ENCODE results near the gene ZSCAN1.

DNA sequence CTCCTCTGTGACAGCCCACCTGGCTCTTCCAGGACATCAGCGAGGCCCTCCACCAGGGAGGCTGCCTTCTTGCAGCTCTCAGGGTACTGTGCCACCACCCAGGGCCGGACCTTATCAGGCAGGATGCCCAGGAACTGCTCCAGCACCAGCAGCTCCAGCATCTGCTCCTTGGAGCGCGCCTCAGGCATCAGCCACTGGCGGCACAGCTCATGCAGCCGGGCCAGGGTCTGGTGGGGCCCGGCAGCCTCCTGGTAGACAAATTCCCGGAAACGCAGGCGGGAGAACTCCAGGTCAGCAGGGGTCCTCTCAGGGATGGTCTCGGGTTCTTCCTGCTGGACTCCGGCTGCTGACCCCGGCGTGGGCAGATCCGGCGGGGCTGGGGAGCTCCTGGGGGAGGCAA, 56.0 kb downstream of the ZSCAN1 start:
- TF ChIP-seq, protein P1, sequence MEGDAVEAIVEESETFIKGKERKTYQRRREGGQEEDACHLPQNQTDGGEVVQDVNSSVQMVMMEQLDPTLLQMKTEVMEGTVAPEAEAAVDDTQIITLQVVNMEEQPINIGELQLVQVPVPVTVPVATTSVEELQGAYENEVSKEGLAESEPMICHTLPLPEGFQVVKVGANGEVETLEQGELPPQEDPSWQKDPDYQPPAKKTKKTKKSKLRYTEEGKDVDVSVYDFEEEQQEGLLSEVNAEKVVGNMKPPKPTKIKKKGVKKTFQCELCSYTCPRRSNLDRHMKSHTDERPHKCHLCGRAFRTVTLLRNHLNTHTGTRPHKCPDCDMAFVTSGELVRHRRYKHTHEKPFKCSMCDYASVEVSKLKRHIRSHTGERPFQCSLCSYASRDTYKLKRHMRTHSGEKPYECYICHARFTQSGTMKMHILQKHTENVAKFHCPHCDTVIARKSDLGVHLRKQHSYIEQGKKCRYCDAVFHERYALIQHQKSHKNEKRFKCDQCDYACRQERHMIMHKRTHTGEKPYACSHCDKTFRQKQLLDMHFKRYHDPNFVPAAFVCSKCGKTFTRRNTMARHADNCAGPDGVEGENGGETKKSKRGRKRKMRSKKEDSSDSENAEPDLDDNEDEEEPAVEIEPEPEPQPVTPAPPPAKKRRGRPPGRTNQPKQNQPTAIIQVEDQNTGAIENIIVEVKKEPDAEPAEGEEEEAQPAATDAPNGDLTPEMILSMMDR (IDR thresholded peaks at IDR 0.05): no peak
- TF ChIP-seq EZH2 (IDR thresholded peaks at IDR 0.05): no peak
- TF ChIP-seq EZH2phosphoT487 (IDR thresholded peaks at IDR 0.05): no peak

All from neural progenitor cell (in vitro differentiated cells).